HG03442 (cell line): ENCODE results near the gene RUNX2.
"Not testable (repeated sequence)": the region's sequence is repeated elsewhere in the genome, so short reads cannot be mapped to it uniquely, and the experiment has no call there.

Experiments
- ATAC-seq: cut with Tn5 transposase; IDR thresholded peaks from one replicate; pipeline ENCODE4 v1.9.1; 2021; ENCODE audit warnings: mild to moderate bottlenecking, moderate library complexity; ENCODE audit not compliant: unreplicated experiment

The RUNX2 gene

DNA sequence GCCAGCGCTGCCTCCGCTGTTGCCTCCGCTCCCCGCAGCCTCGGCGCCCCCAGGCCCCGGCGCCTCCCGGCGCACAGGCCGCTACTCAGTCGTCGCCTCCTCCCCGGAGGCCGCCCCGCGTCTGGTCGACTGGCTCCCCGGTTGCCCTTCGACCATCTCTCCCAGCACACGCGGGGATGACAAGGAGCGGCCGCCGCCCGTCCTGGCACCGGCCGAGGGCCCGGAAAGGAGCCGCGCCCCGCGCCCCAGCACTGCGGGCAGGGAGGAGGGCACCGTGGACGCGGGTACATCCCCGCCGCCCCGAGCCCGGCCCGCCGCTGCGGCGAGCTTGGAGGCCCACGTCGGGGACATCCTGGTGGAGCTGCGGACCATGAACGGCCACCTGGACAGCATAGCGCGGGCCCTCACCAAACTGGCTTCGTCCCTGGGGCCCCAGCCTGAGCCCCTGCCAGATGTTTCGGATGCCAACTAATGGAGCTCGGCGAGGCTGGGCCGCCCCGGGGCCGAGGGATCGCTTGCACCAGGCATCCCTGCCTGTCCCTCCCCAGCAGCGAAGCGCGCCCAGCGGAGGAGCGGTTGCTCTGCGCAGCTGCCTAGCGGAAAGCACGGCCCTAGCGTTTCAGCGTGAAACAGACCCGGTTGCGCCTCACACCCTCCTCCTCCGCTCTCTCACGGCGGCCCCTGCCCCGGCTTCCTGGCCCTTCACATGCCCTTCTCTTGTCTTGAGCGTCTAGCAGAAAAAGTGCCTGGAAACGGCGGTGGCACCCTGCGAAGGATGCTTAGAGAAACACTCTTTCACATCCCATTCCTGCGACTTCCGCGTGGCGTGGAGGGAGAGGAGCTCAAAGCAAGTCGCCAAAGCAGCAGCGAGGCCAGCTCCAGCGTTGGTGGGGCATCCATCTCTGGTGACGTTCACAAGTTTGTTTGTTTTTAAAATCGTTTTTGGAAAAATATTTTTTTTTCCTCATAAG is 335.4 kb downstream of the RUNX2 start:
- no peak for ATAC-seq

DNA sequence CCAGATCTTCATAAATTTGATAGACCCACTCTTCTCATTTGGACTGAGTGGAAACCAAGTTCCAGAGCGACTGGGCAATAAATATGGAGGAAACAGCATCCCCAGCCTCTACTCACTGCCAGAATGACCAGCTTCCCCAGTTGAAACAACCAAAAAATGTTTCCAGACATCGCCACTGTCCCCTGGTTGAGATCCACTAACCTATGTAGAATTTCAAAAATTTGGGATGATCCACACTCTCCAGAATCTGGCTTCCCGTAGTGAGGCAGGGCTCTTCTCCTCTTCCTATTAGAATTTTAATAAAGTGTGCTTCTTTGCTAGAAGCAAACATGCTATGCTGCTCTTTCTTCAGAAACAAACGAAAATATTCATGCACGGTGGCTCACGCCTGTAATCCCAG is 336.6 kb downstream of the RUNX2 start:
- no peak for ATAC-seq

DNA sequence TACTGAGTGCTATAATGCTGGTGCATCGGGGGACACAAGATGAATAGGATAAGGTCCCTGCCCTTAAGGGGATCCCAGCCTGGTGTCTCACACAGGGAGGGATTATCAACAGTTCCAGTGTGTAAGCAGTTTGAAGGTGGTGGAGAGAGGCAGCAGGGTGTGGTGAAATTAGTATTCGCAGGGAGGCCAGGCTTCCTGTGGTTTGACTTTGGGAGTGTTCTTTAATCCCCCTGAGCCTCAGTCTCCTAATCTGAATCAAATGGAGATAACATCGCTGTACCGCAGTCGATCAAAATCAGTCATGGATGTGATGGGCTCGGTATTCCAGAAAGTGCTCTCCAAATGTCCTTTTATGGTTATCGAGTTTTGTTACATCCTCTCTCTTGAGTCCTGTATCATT is 337.7 kb downstream of the RUNX2 start:
- no peak for ATAC-seq

DNA sequence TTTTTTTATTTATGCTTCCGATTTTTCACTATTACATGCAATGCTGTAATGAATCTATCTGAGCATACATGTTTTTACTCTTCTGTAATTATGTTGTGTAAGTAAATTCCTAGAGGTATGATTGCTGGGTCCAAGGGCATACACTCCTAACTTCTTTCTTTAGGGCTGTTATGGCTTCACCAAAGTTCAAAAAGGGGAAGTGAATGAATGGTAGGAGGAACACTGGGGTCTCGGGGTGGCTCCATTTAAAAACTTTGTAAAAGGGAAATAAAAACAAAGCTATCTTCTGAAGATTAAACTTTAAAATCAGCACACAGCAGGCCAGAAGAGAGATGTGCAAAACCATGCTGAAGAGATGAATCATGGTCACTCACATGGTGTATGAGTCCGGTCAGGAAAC is 338.7 kb downstream of the RUNX2 start:
- ATAC-seq, result no peak

DNA sequence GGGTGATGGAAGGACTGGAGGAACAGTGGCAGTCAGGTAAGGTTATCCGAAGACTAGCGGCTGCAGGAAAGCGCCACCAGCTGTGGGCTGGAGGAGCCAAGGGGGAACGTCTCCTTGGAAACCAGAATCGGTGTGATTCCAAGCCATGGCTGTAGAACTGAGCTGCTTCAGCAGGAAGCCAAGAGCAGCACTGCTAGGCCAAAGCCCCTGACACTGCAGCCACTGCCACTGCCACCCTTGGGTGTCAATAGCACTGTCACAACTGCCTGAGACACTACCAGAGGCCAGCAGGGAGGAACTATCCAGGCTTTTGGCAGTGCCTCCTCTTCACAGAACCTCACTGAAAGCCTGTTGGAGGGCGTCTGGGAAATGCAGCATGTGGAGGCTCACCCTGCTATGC is 339.2 kb downstream of the RUNX2 start:
- ATAC-seq, result no peak

DNA sequence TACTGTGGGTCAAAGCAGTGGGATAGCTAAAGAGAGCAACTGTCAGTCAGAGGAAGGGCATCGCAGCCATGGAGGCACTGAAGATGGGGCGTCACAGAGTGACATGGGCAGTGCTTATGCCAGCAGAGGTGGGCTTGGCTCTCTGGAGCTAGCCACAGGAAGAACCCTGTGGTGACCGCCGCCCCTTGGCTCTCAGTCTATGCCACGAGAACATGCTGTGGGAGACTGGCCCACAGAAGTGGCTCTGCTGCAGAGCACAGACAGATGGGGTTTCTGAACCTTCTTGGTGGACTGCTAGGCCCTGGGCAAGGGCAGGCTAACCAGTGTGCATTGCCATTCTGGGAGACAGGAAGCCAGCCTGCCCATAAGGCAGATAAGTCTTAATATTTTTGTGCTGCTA is 339.6 kb downstream of the RUNX2 start:
- no peak for ATAC-seq

DNA sequence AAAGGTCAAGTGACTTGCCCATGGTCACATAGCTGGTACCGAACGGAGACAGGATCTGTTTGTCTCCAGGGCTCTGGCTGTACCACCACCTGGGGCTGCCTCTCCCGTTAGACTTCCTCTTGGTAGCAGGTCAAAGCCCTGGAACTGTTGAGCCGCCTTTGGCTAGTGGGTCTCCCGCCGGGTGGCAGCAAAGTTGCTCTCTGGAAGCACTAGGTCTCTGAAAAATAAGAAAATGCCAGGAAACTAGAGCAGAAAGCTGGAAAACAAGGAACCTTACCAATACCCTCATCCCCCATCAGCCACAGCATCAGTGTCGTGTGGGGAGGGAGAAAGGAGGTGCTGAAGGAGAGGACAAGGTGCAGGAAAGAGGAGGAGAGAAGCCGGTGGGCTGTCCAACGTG is 340.6 kb downstream of the RUNX2 start:
- no peak for ATAC-seq

DNA sequence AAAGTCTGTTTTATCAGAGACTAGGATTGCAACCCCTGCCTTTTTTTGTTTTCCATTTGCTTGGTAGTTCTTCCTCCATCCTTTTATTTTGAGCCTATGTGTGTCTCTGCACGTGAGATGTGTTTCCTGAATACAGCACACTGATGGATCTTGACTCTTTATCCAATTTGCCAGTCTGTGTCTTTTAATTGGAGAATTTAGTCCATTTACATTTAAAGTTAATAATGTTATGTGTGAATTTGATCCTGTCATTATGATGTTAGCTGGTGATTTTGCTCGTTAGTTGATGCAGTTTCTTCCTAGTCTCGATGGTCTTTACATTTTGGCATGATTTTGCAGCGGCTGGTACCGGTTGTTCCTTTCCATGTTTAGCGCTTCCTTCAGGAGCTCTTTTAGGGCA is 345.0 kb downstream of the RUNX2 start:
- ATAC-seq, result not testable (repeated sequence)

DNA sequence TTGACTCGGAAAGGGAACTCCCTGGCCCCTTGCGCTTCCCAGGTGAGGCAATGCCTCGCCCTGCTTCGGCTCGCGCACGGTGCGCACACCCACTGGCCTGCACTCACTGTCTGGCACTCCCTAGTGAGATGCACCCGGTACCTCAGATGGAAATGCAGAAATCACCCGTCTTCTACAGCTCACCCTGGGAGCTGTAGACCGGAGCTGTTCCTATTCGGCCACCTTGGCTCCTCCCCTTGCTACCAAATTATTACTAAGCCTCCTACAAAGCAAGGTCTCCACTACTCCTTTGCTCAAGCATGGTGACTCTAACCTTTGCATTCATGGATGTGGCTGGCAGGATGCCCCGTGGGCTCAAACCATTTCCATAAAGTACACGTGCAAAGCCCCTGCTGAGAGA is 347.0 kb downstream of the RUNX2 start:
- not testable (repeated sequence) for ATAC-seq

DNA sequence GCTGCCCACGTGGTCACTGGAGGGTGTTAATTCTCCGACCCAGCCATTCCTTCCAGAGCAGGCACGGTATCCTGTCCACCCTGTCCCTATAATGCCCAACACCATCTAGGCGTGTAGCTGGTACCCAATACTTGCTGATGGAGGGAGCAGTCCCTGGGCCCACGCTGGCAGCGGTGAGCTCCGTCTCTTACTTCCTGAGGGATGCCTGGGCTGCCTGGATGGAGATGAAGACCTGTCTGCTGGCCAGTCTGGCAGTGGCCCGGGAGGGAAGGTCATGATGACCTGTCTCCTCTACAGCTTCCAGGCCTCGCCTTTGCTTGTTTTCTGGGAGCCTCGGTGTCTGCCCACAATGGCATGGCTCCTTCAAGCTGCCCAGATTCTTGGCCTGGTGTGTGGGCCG is 347.5 kb downstream of the RUNX2 start:
- ATAC-seq, result no peak

DNA sequence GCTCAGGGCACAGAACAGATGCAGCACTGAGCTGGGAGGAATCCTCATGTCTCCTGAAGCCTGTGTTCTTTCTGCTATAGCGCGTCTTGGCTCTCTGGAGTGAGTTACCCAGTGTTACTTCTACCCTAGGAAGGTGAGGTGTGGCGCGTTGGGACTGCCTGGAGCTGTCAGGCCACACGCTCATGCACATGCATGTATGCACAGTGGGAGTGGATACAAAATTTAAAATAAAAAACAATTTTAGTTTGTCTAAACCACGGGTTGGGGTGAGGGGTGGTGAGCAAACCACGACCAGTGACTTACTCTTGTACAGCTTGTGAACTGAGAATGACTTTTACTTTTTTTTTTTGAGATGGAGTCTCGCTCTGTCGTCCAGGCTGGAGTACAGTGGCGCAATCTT is 348.2 kb downstream of the RUNX2 start:
- no peak for ATAC-seq

DNA sequence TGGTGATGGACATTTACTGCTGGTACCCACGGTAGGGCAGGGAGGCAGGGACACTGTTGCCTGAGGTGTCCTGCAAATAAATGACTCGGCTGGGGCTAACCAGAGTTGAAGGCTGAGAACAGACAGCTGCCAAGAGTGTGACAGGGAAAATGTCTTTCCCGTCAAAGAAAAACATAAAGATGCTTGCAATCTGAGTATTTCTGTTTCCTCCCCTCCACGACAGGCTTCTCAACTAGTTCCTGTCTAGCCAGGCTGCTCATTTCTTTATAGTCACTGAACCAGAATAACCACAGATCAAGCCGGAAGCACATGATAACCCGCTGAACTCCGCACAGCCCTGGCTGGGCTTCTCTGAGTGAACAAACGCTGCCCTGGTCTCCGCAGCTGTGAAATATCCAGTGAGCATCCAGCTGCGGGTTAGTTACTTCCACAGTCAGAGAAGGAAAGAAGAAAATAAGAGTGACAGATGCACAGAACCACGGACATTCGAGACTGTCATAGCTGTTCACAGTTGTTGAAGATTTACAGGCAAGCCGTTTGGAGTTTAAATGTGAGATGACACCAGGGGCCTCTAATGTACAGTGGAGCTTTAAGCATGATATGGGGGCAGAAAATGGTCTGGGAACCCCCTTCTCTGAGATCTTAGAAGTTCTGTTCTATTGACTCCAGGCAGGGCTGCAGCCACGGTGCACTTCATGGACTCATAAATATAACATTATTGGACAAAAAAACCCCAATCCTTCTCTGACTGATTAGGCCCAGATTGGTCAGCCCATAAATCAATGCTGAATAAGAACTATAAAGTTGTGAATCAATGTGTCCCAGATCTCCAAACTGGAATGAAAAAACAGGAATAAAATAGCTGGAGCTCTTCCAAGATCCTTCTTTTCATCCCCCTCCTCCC is 349.5 kb downstream of the RUNX2 start:
- ATAC-seq, result peak; percentile 43

DNA sequence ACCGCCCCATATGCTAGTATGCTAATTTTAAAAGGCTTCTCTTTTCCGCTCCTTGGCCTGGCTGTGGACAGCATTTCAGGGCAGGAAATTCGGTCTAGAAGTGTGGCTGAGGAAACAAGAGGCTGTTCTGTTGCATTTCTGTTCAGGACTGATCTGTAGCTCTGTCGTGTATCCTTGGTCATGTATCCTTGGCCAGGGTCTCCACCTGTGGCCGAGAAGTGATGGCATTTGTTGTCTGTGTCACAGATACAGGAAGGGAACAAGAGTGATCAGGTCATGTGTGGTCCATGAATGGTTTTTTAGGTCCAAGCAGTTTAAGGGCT is 350.1 kb downstream of the RUNX2 start:
- no peak for ATAC-seq

DNA sequence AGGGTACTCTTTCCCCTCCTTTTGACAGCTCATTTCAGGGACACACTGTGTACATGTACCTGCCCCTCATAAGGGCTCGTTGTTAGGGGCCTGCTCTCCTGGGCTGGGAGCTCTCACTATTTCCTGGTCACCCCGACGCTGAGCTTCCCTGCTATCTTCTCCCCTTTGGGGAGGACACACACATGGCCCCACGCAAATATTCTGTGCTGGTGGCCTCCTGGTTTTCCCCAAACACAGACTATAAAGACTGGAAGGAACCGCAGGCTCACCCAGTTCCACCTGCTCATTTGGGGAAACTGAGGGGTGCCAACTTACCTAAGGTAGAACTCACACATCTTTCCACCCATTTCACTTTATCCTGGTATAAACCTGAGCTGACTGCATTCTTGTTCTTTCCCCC is 351.0 kb downstream of the RUNX2 start:
- no peak for ATAC-seq

DNA sequence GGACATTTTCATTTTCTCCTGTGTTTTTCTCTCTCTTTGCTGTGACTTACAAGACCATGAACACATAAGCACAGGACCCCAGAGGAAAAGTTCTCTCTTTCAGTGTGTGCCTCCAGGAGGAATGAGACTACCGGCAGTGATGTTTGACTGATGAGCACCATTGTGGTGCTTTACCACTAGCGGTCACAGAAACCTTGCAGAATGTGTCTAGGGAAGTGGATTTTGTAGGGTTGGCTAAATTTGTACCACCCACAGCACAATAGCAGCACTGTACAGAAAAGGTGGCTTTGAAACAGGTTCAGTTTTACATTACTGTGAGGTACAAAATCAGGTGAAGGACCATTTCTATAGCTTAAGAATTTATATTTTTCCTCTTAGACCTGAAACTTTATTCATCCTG is 351.5 kb downstream of the RUNX2 start:
- ATAC-seq, result no peak

DNA sequence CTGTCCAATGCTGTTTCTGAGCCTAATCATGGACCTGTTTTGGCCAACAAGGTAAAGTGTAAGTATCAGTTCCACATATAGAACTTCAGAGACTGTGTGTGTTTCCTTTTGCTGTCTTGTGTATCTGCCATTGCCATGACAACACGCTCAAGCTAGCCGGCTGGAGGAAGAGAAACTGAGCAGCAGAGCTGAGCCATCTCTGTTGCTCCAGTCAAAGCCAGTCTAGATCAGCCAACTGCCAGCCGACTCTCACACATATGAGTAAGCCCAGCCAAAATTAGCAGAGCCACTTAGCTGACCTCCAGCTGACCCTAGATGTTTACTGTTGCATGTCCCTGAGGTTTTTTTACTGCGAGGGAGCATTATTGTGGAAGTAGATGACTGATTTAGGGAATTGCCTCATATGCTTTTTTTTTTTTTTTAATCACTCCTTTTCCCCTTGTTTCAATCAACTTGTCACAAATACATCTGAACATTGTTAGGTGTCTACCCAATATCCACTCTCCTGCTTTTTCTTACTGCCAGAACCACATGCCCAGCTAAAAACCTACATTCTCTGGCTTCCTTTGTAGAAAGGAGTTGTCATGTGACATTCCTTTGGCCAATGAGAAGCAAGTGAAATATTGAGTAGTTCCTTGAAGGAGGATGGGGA is 353.9 kb downstream of the RUNX2 start:
- peak; percentile 95 for ATAC-seq

DNA sequence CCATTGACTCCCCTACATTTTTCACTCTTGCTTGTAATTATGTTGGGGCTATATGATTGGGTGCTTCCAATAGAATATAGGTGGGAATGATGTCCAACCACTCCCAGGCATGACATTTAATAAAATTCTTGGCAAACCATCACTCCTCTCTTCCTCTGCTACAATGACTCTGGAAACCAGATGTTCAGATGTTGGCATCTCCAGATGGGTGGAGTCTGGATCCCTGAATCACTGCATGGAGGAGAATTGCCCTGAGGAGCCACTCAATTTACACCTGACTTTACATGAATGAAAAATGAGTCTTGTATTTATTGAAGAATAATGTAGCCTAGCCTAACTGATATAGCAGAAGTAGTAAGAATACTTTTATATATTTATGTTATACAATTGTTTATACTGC is 356.3 kb downstream of the RUNX2 start:
- no peak for ATAC-seq

DNA sequence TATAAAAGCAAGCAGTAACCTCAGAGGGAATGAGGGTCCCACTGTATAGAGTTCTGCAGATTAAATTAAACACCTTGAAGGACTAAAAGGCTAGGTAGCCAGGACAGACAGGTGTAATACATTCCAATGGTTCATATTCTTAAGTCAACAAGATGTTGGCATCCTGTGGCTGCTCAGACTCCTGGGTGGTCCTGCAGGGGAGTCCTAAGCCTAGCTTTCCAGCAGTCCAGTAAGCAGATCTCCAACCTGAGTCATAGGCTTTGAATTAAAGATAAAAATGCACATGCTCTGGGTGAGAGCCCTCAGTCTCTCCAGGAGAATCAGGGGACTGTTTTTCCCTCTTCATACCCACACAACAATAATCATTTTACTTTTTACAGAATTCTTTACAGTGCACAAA is 356.9 kb downstream of the RUNX2 start:
- no peak for ATAC-seq

DNA sequence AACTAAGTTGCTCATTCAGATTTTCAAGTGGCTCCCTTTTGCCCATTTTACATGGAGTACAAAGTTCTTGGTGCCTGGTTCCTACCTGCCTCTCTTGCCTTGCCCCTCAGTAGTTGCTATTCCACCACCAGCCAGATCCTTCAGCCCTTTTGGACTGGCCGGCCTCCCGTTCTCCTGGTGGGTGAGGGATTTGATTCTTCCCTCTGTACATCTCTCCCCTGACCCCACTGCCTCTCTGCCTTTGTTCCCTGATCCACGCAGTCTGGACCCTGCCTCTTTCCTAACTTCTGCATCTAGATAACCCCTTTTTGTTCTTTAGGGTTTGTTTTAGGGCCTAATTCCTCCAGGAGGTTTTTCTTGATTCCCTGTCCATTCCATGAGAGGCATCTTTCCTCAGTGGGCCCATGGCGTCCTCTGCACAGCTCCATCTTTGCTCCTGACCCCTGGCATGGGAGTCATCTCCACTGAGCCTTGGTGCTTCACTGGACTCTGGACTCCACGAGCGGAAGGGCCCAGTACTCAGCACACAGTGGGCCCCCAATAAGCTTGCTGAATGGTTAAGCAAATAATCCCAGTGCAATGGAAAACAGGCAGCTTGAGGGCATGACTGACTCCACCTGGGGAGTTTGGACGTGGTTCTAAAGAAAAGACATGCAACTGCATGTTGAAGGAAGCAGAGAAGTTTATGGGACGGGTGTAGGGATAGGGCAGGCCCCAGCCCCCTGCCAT is 358.9 kb downstream of the RUNX2 start:
- ATAC-seq, result no peak

DNA sequence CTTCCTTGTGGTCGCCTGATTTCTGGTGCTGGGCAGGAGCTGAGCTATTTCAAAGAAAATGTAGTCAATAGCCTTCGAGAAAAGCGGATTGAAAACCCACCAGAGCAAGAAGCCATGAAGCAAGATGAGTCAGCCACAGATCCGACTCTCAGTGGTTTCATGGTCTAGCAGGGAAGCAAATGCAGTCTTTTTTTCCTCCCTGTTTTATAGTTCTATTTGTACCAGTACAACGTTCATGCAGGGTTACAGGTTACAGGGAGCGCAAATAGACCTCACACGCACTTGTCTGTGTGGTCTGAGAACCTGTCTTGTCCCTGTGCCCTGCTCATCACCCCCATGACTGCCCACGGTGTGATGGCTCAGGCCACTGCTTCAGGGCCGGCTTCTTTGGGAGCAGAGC is 359.4 kb downstream of the RUNX2 start:
- ATAC-seq, result peak; percentile 96

DNA sequence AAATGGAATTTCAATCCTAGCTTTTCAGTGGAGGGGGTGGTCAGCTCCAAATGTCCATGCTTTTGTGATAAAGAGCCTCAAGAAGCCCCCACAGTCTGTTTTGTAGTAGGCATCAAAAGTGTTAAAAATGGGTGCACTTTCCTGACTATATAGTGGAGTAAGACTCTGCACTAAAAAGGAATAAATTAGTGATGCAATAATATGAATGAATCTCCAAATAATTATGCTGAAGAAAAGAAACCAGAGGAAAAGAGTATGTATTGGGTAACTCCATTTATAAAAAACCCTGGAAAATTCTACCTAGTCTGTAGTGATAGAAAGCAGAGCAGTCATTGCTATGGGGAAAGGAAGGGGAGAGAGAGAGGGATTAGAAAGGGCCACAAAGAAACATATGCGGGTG is 360.1 kb downstream of the RUNX2 start:
- no peak for ATAC-seq
